ENCODE data around the gene ACKR3. TPM values are rescaled to one million over a fixed set of nuclear protein-coding genes. Genes with fewer than 3 reads are reported as not detected.

Gene ACKR3
- total and polyA plus RNA-seq, 2 donors (not counting 1 experiment from before 2014, with no cell fraction given), result 7.1 to 15.3 TPM

DNA sequence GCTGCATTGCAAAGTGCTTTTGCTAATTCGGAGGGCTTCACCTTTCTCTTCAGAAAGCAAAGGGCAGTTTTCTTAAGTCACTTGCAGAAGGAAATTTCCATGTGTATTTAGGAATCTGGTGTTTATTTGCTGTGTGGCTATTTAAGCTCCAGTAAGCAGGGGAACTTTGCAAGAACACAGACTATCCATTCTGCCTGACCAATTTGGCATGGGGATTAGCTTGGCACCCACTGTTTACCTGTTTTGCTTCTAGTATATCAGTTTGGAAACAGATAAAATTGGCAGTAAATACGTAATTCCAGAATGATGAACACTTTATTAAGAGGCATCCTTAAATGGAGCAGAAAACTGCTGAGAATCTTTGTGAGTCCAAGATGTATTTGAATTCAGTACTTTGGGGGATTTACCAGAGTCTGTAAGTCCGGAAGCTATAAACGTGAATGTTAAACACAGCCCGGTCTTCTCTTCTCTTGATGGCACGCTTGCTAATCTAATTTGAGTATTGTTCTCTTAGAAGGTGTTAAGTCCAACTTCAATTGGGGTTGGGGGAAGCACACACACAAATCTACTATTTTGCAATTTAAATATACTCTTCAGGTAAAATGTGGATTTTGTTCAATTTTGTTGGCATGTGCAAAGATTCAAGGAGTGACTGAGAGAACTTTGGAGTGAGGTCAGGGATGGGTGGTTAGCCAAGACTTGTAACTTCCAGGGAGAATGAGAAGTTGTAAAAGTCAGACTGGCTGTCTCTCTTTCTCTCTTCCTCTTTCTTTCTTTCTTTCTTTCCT lies 650 bp downstream of the ACKR3 start:
- Histone ChIP-seq H2AFZ (ENCODE audit: insufficient read depth, low read depth, low read length, poor library complexity, severe bottlenecking) (no peak overlapping the region), H3K27ac (ENCODE audit: low read length in 2 of 2) (no peak overlapping the region), H3K79me2 (ENCODE audit: control insufficient read depth, insufficient read depth, low read length) (peaks cover 2% of the 10 kb centered on the region), H3K27me3 (replicated peaks in 1 of 4; ENCODE audit: control extremely low read depth in 1 of 4, control insufficient read depth in 3 of 4, insufficient read depth in 4 of 4, low read length in 3 of 4) (no peaks in the 10 kb centered on the region), H4K20me1 (ENCODE audit: control insufficient read depth, insufficient read depth, low read length, poor library complexity, severe bottlenecking) (peaks cover 3% of the 10 kb centered on the region), H3K9me3 (ENCODE audit: control extremely low read depth in 1 of 3, control insufficient read depth in 2 of 3, insufficient read depth in 1 of 3, low read length in 2 of 3) (no peaks in the 10 kb centered on the region), H3K36me3 (replicated peaks in 1 of 2; ENCODE audit: control extremely low read depth in 1 of 2, control insufficient read depth in 1 of 2, extremely low read depth in 1 of 2, insufficient read depth in 2 of 2, low read length in 1 of 2) (no peaks in the 10 kb centered on the region), H3K9ac (ENCODE audit: low read length) (peak overlapping the region; percentile 43), H3K4me1 (ENCODE audit: control insufficient read depth in 2 of 2, insufficient read depth in 2 of 2, low read length in 2 of 2) (peaks cover 30 to 40% of the 10 kb centered on the region in 2 donors), H3K4me2 (replicated peaks; ENCODE audit: low read depth, low read length, poor library complexity, severe bottlenecking) (peak overlapping the region; percentile 86), H3K4me3 (ENCODE audit: control extremely low read depth in 1 of 5, extremely low read depth in 1 of 5, insufficient read depth in 1 of 5, low read depth in 2 of 5, low read length in 4 of 5) (peak overlapping the region in 4 of 5 experiments; percentile 3 to 47 (median 31))
- H3K4me3 Mint-ChIP-seq, result peak overlapping the region; percentile 84
- ATAC-seq (ENCODE audit: low read depth), result no peak
- intact Hi-C loops (cut with micrococcal nuclease), result no loop called here
- peak; percentile 35 for DNase-seq
- H3K27me3 Mint-ChIP-seq, result no peaks in the 10 kb centered on the region
- H3K27ac Mint-ChIP-seq, result peak overlapping the region; percentile 64
- ChIA-PET CTCF (interaction anchor here (0.7 to 11.2 kb wide), 30 partner anchors 12 to 516 kb away, joined by 3 to 429 read pairs (median 6); partner anchors contain the start of gene COPS8), POLR2A (interaction anchor here (0.5 to 2.4 kb wide), 6 partner anchors 20 to 204 kb away, joined by 3 to 12 read pairs (median 5); no protein-coding TSS in a partner anchor)
- H3K4me1 Mint-ChIP-seq, result peaks cover 44% of the 10 kb centered on the region
- no peak for TF ChIP-seq EZH2 (IDR thresholded peaks at IDR 0.05; ENCODE audit: borderline replicate concordance, insufficient read depth, low read depth, low read length, poor library complexity, severe bottlenecking)
- TF ChIP-seq, protein P1, sequence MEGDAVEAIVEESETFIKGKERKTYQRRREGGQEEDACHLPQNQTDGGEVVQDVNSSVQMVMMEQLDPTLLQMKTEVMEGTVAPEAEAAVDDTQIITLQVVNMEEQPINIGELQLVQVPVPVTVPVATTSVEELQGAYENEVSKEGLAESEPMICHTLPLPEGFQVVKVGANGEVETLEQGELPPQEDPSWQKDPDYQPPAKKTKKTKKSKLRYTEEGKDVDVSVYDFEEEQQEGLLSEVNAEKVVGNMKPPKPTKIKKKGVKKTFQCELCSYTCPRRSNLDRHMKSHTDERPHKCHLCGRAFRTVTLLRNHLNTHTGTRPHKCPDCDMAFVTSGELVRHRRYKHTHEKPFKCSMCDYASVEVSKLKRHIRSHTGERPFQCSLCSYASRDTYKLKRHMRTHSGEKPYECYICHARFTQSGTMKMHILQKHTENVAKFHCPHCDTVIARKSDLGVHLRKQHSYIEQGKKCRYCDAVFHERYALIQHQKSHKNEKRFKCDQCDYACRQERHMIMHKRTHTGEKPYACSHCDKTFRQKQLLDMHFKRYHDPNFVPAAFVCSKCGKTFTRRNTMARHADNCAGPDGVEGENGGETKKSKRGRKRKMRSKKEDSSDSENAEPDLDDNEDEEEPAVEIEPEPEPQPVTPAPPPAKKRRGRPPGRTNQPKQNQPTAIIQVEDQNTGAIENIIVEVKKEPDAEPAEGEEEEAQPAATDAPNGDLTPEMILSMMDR (IDR thresholded peaks at IDR 0.05), result no peak
- 62% methylated on average over 4 of the region's 6 CpGs for WGBS (ENCODE audit: insufficient coverage)
- H3K9me3 Mint-ChIP-seq (ENCODE audit: insufficient read depth), result no peaks in the 10 kb centered on the region

DNA sequence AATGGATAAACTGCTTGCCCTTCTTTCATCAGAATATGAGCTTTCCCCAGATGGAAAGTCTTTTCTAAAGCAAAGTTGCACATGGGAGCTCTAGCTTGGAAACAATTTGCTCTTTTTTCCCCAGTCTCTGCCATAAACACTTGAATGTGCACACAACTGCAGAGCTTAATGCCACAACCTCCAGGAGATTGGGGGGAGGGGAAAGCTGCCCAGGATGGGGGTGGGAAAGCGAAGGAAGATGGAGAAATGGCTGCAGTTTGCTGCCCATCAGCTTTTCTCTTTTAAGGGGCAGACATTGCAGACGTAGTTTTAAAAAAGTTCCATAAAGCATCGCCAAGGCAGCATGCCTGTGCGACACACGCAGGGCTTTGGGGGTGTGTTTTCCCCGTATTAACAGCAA lies 1.5 kb downstream of the ACKR3 start:
- no peak overlapping the region for H3K9ac ChIP-seq (ENCODE audit: low read length)
- 81% methylated on average over 3 of the region's 6 CpGs for WGBS (ENCODE audit: insufficient coverage)
- no peak overlapping the region for H3K4me2 ChIP-seq (replicated peaks; ENCODE audit: low read depth, low read length, poor library complexity, severe bottlenecking)
- Mint-ChIP-seq H3K27me3 (no peaks in the 10 kb centered on the region), H3K27ac (no peak overlapping the region), H3K4me1 (peaks cover 44% of the 10 kb centered on the region), H3K9me3 (ENCODE audit: insufficient read depth) (no peaks in the 10 kb centered on the region), H3K4me3 (peak overlapping the region; percentile 84)
- peaks cover 30 to 40% of the 10 kb centered on the region in 2 donors for H3K4me1 ChIP-seq (ENCODE audit: control insufficient read depth in 2 of 2, insufficient read depth in 2 of 2, low read length in 2 of 2)
- no peaks in the 10 kb centered on the region for H3K27me3 ChIP-seq (replicated peaks in 1 of 4; ENCODE audit: control extremely low read depth in 1 of 4, control insufficient read depth in 3 of 4, insufficient read depth in 4 of 4, low read length in 3 of 4)
- H3K27ac ChIP-seq (ENCODE audit: low read length in 2 of 2), result no peak overlapping the region
- no peak overlapping the region for H2AFZ ChIP-seq (ENCODE audit: insufficient read depth, low read depth, low read length, poor library complexity, severe bottlenecking)
- TF ChIP-seq EZH2 (IDR thresholded peaks at IDR 0.05; ENCODE audit: borderline replicate concordance, insufficient read depth, low read depth, low read length, poor library complexity, severe bottlenecking), result no peak
- TF ChIP-seq, protein P1 (IDR thresholded peaks at IDR 0.05), result no peak
- no peaks in the 10 kb centered on the region for H3K36me3 ChIP-seq (replicated peaks in 1 of 2; ENCODE audit: control extremely low read depth in 1 of 2, control insufficient read depth in 1 of 2, extremely low read depth in 1 of 2, insufficient read depth in 2 of 2, low read length in 1 of 2)
- ChIA-PET POLR2A (interaction anchor here (0.7 kb wide), 1 partner anchor 100 kb away, joined by 4 read pairs; no protein-coding TSS in a partner anchor), CTCF (interaction anchor here (1.5 to 11.2 kb wide), 7 partner anchors 16 to 500 kb away, joined by 3 to 429 read pairs (median 38); a partner anchor contains a TSS)
- no peak overlapping the region for H3K4me3 ChIP-seq (ENCODE audit: control extremely low read depth in 1 of 5, extremely low read depth in 1 of 5, insufficient read depth in 1 of 5, low read depth in 2 of 5, low read length in 4 of 5)
- DNase-seq (no peak), ATAC-seq (ENCODE audit: low read depth) (no peak)
- intact Hi-C loops (cut with micrococcal nuclease), result no loop called here
- H3K79me2 ChIP-seq (ENCODE audit: control insufficient read depth, insufficient read depth, low read length), result peaks cover 2% of the 10 kb centered on the region
- peaks cover 3% of the 10 kb centered on the region for H4K20me1 ChIP-seq (ENCODE audit: control insufficient read depth, insufficient read depth, low read length, poor library complexity, severe bottlenecking)
- H3K9me3 ChIP-seq (ENCODE audit: control extremely low read depth in 1 of 3, control insufficient read depth in 2 of 3, insufficient read depth in 1 of 3, low read length in 2 of 3), result no peaks in the 10 kb centered on the region
